ENCODE results near the gene GAB3. TPM values are rescaled to one million over a fixed set of nuclear protein-coding genes. Genes with fewer than 3 reads are reported as not detected.
"Not testable (repeated sequence)": the region's sequence is repeated elsewhere in the genome, so short reads cannot be mapped to it uniquely, and the experiment has no call there.

The GAB3 gene
- polyA plus RNA-seq, 3 donors: 6.2 to 44.0 (median 9.5) TPM

GRCh38 chrX:154654925-154655324 is 96.0 kb downstream of the GAB3 start:
- Histone ChIP-seq H3K36me3 (replicated peaks in 1 of 2; ENCODE audit: control insufficient read depth in 1 of 2, insufficient read depth in 2 of 2, low read length in 2 of 2) (no peaks in the 10 kb centered on the region), H3K27me3 (ENCODE audit: control insufficient read depth in 2 of 2, insufficient read depth in 2 of 2, low read length in 2 of 2) (no peaks in the 10 kb centered on the region), H3K27ac (ENCODE audit: low read depth in 1 of 2, low read length in 2 of 2) (no peak overlapping the region), H3K4me3 (replicated peaks in 1 of 3; ENCODE audit: low read depth in 2 of 3, low read length in 3 of 3) (no peak overlapping the region), H3K9ac (ENCODE audit: insufficient read depth, low read length, poor library complexity, severe bottlenecking) (no peak overlapping the region), H3K79me2 (ENCODE audit: insufficient read depth, low read length) (no peaks in the 10 kb centered on the region), H3K4me2 (replicated peaks; ENCODE audit: extremely low read depth, low read length, poor library complexity, severe bottlenecking) (no peak overlapping the region), H2AFZ (ENCODE audit: insufficient read depth, low read depth, low read length, poor library complexity, severe bottlenecking) (no peak overlapping the region), H3K9me3 (replicated peaks in 1 of 2; ENCODE audit: control insufficient read depth in 1 of 2, insufficient read depth in 1 of 2, low read length in 2 of 2) (peaks cover 0 to under 1% of the 10 kb centered on the region in 2 donors), H4K20me1 (ENCODE audit: insufficient read depth, low read length) (no peaks in the 10 kb centered on the region), H3K4me1 (ENCODE audit: control insufficient read depth in 1 of 2, insufficient read depth in 2 of 2, low read length in 2 of 2) (no peaks in the 10 kb centered on the region)
- Mint-ChIP-seq H3K27ac (no peak overlapping the region), H3K4me3 (no peak overlapping the region), H3K27me3 (ENCODE audit: low read depth in 3 of 3) (peaks cover 2 to 5% (median 3%) of the 10 kb centered on the region in 3 donors), H3K9me3 (peaks cover 0 to 8% (median 2%) of the 10 kb centered on the region in 7 donors), H3K36me3 (no peaks in the 10 kb centered on the region), H3K4me1 (peaks cover 4% of the 10 kb centered on the region)
- TF ChIP-seq CTCF (IDR thresholded peaks at IDR 0.05): no peak
- DNase-seq: no peak
- WGBS (ENCODE audit: insufficient coverage): 94% methylated on average over 6 of the region's 15 CpGs
- intact Hi-C loops (cut with micrococcal nuclease): no loop called here

DNA sequence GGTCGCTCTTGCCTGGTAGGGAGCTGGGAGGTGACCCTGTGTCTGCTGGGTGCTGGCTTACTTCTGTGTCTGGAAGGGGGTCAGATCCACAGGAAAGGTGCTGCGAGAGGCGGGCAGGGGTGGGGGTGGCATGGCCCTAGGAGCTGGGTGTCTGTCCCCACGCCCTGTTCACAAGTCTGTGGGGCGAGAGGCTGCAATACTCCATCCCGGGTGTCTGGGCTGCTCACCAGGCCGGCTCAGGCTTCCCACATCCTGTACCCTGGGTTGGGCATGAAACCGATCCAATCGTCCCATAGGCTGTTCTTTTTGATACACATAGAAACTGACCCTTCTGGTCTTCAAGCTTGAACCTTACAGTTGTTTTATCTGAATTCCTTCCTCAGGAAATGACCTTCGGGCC is 96.5 kb downstream of the GAB3 start:
- no peak overlapping the region for H3K9ac ChIP-seq (ENCODE audit: insufficient read depth, low read length, poor library complexity, severe bottlenecking)
- Mint-ChIP-seq H3K9me3 (peaks cover 0 to 3% (median 1%) of the 10 kb centered on the region in 7 donors), H3K4me3 (no peak overlapping the region), H3K27ac (no peak overlapping the region), H3K27me3 (ENCODE audit: low read depth in 3 of 3) (peaks cover 2 to 5% (median 4%) of the 10 kb centered on the region in 3 donors), H3K4me1 (peaks cover 6% of the 10 kb centered on the region), H3K36me3 (no peaks in the 10 kb centered on the region)
- H2AFZ ChIP-seq (ENCODE audit: insufficient read depth, low read depth, low read length, poor library complexity, severe bottlenecking): no peak overlapping the region
- 93% methylated on average over 2 of the region's 10 CpGs for WGBS (ENCODE audit: insufficient coverage)
- no peak overlapping the region for H3K27ac ChIP-seq (ENCODE audit: low read depth in 1 of 2, low read length in 2 of 2)
- H3K4me3 ChIP-seq (replicated peaks in 1 of 3; ENCODE audit: low read depth in 2 of 3, low read length in 3 of 3): no peak overlapping the region
- H3K9me3 ChIP-seq (replicated peaks in 1 of 2; ENCODE audit: control insufficient read depth in 1 of 2, insufficient read depth in 1 of 2, low read length in 2 of 2): no peaks in the 10 kb centered on the region
- no peak for DNase-seq
- intact Hi-C loops (cut with micrococcal nuclease): no loop called here
- no peaks in the 10 kb centered on the region for H3K79me2 ChIP-seq (ENCODE audit: insufficient read depth, low read length)
- H3K36me3 ChIP-seq (replicated peaks in 1 of 2; ENCODE audit: control insufficient read depth in 1 of 2, insufficient read depth in 2 of 2, low read length in 2 of 2): no peaks in the 10 kb centered on the region
- no peaks in the 10 kb centered on the region for H4K20me1 ChIP-seq (ENCODE audit: insufficient read depth, low read length)
- no peak for TF ChIP-seq CTCF (IDR thresholded peaks at IDR 0.05)
- no peaks in the 10 kb centered on the region for H3K4me1 ChIP-seq (ENCODE audit: control insufficient read depth in 1 of 2, insufficient read depth in 2 of 2, low read length in 2 of 2)
- no peaks in the 10 kb centered on the region for H3K27me3 ChIP-seq (ENCODE audit: control insufficient read depth in 2 of 2, insufficient read depth in 2 of 2, low read length in 2 of 2)
- no peak overlapping the region for H3K4me2 ChIP-seq (replicated peaks; ENCODE audit: extremely low read depth, low read length, poor library complexity, severe bottlenecking)

- H3K27ac Mint-ChIP-seq; intact Hi-C loops (cut with micrococcal nuclease); H3K9me3 ChIP-seq (replicated peaks in 1 of 2; ENCODE audit: control insufficient read depth in 1 of 2, insufficient read depth in 1 of 2, low read length in 2 of 2); H2AFZ ChIP-seq (ENCODE audit: insufficient read depth, low read depth, low read length, poor library complexity, severe bottlenecking); H3K4me2 ChIP-seq (replicated peaks; ENCODE audit: extremely low read depth, low read length, poor library complexity, severe bottlenecking); H3K4me3 ChIP-seq (replicated peaks in 1 of 3; ENCODE audit: low read depth in 2 of 3, low read length in 3 of 3); H3K27me3 ChIP-seq (ENCODE audit: control insufficient read depth in 2 of 2, insufficient read depth in 2 of 2, low read length in 2 of 2); H3K27me3 Mint-ChIP-seq (ENCODE audit: low read depth in 3 of 3); H3K4me1 Mint-ChIP-seq; H3K4me1 ChIP-seq (ENCODE audit: control insufficient read depth in 1 of 2, insufficient read depth in 2 of 2, low read length in 2 of 2); DNase-seq; H3K79me2 ChIP-seq (ENCODE audit: insufficient read depth, low read length); H3K36me3 ChIP-seq (replicated peaks in 1 of 2; ENCODE audit: control insufficient read depth in 1 of 2, insufficient read depth in 2 of 2, low read length in 2 of 2); H3K9me3 Mint-ChIP-seq; H3K9ac ChIP-seq (ENCODE audit: insufficient read depth, low read length, poor library complexity, severe bottlenecking); H3K36me3 Mint-ChIP-seq; H3K27ac ChIP-seq (ENCODE audit: low read depth in 1 of 2, low read length in 2 of 2); H3K4me3 Mint-ChIP-seq; H4K20me1 ChIP-seq (ENCODE audit: insufficient read depth, low read length): not testable (repeated sequence)
- no CpG with 5 or more reads among the region's 27 CpGs for WGBS (ENCODE audit: insufficient coverage)
These were observed 97.5 kb downstream of the GAB3 start, which contains the start of gene CTAG2 for GRCh38 chrX:154653413-154653812. Gene CTAG2 (minus strand): TSS chrX:154653579. CDS start chrX:154653515, 64 bp downstream.

Measured in CD14-positive monocyte (primary cell).